ENCODE data around the gene NMT1. TPM values are rescaled to one million over a fixed set of nuclear protein-coding genes. Genes with fewer than 3 reads are reported as not detected.

NMT1 gene
- total and polyA plus RNA-seq, 4 donors: 27.0 to 83.7 (median 42.6) TPM

GRCh38 chr17:45086865-45087503 lies 25.9 kb downstream of the NMT1 start:
- Histone ChIP-seq H3K4me3 (ENCODE audit: low read depth in 1 of 3, low read length in 3 of 3) (no peak overlapping the region), H3K9me3 (ENCODE audit: control insufficient read depth in 4 of 4, low read length in 3 of 4) (no peaks in the 10 kb centered on the region), H3K27me3 (ENCODE audit: control insufficient read depth in 4 of 4, insufficient read depth in 4 of 4, low read length in 3 of 4) (no peaks in the 10 kb centered on the region), H3K36me3 (ENCODE audit: control insufficient read depth in 4 of 4, insufficient read depth in 3 of 4, low read depth in 1 of 4, low read length in 3 of 4) (peaks cover 4 to 45% (median 23%) of the 10 kb centered on the region in 4 donors), H3K4me1 (ENCODE audit: control insufficient read depth in 4 of 4, insufficient read depth in 4 of 4, low read length in 3 of 4) (peaks cover 13 to 40% (median 23%) of the 10 kb centered on the region in 4 donors), H3K27ac (ENCODE audit: low read depth in 1 of 2, low read length in 2 of 2) (peak overlapping the region; percentile 87 to 96), H3K9ac (ENCODE audit: low read depth in 1 of 2, low read length in 2 of 2) (peak overlapping the region; percentile 58 to 71)
- WGBS: 44% methylated on average over 6 of the region's 6 CpGs
- TF ChIP-seq RXRA (IDR thresholded peaks at IDR 0.05) (peak; percentile 64 to 81), HNF4A (conservative IDR thresholded peaks at IDR 0.05) (peak; percentile 93 to 96), TAF1 (conservative IDR thresholded peaks at IDR 0.05) (no peak), ZBTB33 (IDR thresholded peaks at IDR 0.05) (peak; percentile 70), GABPA (IDR thresholded peaks at IDR 0.05 in 1 of 2, conservative IDR thresholded peaks at IDR 0.05 in 1 of 2) (peak in 1 of 2 donors; percentile 56), SP1 (IDR thresholded peaks at IDR 0.05) (peak; percentile 87), HNF4G (IDR thresholded peaks at IDR 0.05) (peak; percentile 84), YY1 (IDR thresholded peaks at IDR 0.05) (peak; percentile 78), NR2F2 (IDR thresholded peaks at IDR 0.05) (no peak), RAD21 (IDR thresholded peaks at IDR 0.05) (peak in 1 of 2 donors; percentile 15), FOXA1 (IDR thresholded peaks at IDR 0.05) (peak; percentile 69), FOXA2 (IDR thresholded peaks at IDR 0.05) (peak; percentile 68), EGR1 (IDR thresholded peaks at IDR 0.05; ENCODE audit: low read depth in 2 of 2) (peak in 1 of 2 donors; percentile 61), JUND (IDR thresholded peaks at IDR 0.05) (peak; percentile 43 to 83)
- TF ChIP-seq, protein P1, sequence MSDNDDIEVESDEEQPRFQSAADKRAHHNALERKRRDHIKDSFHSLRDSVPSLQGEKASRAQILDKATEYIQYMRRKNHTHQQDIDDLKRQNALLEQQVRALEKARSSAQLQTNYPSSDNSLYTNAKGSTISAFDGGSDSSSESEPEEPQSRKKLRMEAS (IDR thresholded peaks at IDR 0.05): peak; percentile 92
- TF ChIP-seq, protein P2, sequence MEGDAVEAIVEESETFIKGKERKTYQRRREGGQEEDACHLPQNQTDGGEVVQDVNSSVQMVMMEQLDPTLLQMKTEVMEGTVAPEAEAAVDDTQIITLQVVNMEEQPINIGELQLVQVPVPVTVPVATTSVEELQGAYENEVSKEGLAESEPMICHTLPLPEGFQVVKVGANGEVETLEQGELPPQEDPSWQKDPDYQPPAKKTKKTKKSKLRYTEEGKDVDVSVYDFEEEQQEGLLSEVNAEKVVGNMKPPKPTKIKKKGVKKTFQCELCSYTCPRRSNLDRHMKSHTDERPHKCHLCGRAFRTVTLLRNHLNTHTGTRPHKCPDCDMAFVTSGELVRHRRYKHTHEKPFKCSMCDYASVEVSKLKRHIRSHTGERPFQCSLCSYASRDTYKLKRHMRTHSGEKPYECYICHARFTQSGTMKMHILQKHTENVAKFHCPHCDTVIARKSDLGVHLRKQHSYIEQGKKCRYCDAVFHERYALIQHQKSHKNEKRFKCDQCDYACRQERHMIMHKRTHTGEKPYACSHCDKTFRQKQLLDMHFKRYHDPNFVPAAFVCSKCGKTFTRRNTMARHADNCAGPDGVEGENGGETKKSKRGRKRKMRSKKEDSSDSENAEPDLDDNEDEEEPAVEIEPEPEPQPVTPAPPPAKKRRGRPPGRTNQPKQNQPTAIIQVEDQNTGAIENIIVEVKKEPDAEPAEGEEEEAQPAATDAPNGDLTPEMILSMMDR (IDR thresholded peaks at IDR 0.05; ENCODE audit: low read depth, low read length, missing input control): no peak
- TF ChIP-seq, protein P3, sequence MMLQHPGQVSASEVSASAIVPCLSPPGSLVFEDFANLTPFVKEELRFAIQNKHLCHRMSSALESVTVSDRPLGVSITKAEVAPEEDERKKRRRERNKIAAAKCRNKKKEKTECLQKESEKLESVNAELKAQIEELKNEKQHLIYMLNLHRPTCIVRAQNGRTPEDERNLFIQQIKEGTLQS (IDR thresholded peaks at IDR 0.05): no peak
- TF ChIP-seq, protein P4, sequence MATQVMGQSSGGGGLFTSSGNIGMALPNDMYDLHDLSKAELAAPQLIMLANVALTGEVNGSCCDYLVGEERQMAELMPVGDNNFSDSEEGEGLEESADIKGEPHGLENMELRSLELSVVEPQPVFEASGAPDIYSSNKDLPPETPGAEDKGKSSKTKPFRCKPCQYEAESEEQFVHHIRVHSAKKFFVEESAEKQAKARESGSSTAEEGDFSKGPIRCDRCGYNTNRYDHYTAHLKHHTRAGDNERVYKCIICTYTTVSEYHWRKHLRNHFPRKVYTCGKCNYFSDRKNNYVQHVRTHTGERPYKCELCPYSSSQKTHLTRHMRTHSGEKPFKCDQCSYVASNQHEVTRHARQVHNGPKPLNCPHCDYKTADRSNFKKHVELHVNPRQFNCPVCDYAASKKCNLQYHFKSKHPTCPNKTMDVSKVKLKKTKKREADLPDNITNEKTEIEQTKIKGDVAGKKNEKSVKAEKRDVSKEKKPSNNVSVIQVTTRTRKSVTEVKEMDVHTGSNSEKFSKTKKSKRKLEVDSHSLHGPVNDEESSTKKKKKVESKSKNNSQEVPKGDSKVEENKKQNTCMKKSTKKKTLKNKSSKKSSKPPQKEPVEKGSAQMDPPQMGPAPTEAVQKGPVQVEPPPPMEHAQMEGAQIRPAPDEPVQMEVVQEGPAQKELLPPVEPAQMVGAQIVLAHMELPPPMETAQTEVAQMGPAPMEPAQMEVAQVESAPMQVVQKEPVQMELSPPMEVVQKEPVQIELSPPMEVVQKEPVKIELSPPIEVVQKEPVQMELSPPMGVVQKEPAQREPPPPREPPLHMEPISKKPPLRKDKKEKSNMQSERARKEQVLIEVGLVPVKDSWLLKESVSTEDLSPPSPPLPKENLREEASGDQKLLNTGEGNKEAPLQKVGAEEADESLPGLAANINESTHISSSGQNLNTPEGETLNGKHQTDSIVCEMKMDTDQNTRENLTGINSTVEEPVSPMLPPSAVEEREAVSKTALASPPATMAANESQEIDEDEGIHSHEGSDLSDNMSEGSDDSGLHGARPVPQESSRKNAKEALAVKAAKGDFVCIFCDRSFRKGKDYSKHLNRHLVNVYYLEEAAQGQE (IDR thresholded peaks at IDR 0.05): peak; percentile 79
- DNase-seq (ENCODE audit: low spot score): no peak
